Calu3 (cell line): ENCODE results near the gene ZNF664. TPM values are rescaled to one million over a fixed set of nuclear protein-coding genes. Genes with fewer than 3 reads are reported as not detected.

Experiments
- BruUV-seq: library from RNA; stranded (reverse); fragments of 400-500 nt; replicated peaks from 2 replicates; lab custom pipeline; 2021; lab: Mats Ljungman, UMichigan
- CTCF ChIA-PET: fragments of 300-600 bp; sonication (Branson Sonifier 250); formaldehyde crosslinking; loops from one replicate; lab custom pipeline; 2022; ENCODE audit warnings: antibody characterized with exemption; lab: Charles Lee
- DNase-seq: peaks from one replicate; pipeline ENCODE4 v3.0.0; 2022
- H3K27ac Mint-ChIP-seq: one replicate; pipeline ENCODE4 v1.8.0; 2022; ENCODE audit warnings: mixed read lengths; ENCODE audit not compliant: unreplicated experiment
- H3K27me3 Mint-ChIP-seq: one replicate; pipeline ENCODE4 v1.8.0; 2022; ENCODE audit warnings: mixed read lengths; ENCODE audit not compliant: unreplicated experiment
- H3K36me3 Mint-ChIP-seq: one replicate; pipeline ENCODE4 v1.8.0; 2022; ENCODE audit warnings: mild to moderate bottlenecking, moderate library complexity, mixed read lengths; ENCODE audit not compliant: insufficient read depth, unreplicated experiment
- H3K4me1 Mint-ChIP-seq: one replicate; pipeline ENCODE4 v1.8.0; 2022; ENCODE audit warnings: mild to moderate bottlenecking, low read depth, mixed read lengths; ENCODE audit not compliant: unreplicated experiment
- H3K4me3 Mint-ChIP-seq: one replicate; pipeline ENCODE4 v1.8.0; 2022; ENCODE audit warnings: mild to moderate bottlenecking, low read depth, moderate library complexity, mixed read lengths; ENCODE audit not compliant: unreplicated experiment
- H3K9me3 Mint-ChIP-seq: one replicate; pipeline ENCODE4 v1.8.0; 2022; ENCODE audit warnings: low read depth, mixed read lengths; ENCODE audit not compliant: unreplicated experiment
- CTCF ChIP-seq: fragments of 200-600 bp; IDR thresholded peaks from one replicate; pipeline ENCODE4 v1.8.0; 2022; ENCODE audit warnings: antibody characterized with exemption; ENCODE audit not compliant: unreplicated experiment
- intact Hi-C: fragments of 100-400 bp; cut with micrococcal nuclease; formaldehyde crosslinking; loops from one replicate; pipeline ENCODE4 v1.10.0; 2022; ENCODE audit not compliant: unreplicated experiment
- total RNA-seq: library from RNA; stranded (reverse); gene quantifications from 2 replicates; pipeline ENCODE4 v1.2.3, GENCODE V29; 2022

ZNF664 gene
- total RNA-seq, 1 experiment from 2014 or later = 130 TPM

- Mint-ChIP-seq H3K9me3 (no peaks in the 10 kb centered on the region), H3K4me1 (peaks cover 37% of the 10 kb centered on the region), H3K36me3 (peaks cover 21% of the 10 kb centered on the region), H3K27me3 (no peaks in the 10 kb centered on the region), H3K4me3 (no peak overlapping the region), H3K27ac (no peak overlapping the region)
- intact Hi-C loops = no loop called here
- TF ChIP-seq CTCF = no peak
- no peak for DNase-seq
- CTCF ChIA-PET = interaction anchor here (0.5 to 0.7 kb wide), 2 partner anchors 14 to 200 kb away, joined by 3 read pairs; no protein-coding TSS in a partner anchor
- BruUV-seq = no TSS peak
Measured at GRCh38 chr12:124006085-124006845, 33.2 kb downstream of the ZNF664 start.

DNA sequence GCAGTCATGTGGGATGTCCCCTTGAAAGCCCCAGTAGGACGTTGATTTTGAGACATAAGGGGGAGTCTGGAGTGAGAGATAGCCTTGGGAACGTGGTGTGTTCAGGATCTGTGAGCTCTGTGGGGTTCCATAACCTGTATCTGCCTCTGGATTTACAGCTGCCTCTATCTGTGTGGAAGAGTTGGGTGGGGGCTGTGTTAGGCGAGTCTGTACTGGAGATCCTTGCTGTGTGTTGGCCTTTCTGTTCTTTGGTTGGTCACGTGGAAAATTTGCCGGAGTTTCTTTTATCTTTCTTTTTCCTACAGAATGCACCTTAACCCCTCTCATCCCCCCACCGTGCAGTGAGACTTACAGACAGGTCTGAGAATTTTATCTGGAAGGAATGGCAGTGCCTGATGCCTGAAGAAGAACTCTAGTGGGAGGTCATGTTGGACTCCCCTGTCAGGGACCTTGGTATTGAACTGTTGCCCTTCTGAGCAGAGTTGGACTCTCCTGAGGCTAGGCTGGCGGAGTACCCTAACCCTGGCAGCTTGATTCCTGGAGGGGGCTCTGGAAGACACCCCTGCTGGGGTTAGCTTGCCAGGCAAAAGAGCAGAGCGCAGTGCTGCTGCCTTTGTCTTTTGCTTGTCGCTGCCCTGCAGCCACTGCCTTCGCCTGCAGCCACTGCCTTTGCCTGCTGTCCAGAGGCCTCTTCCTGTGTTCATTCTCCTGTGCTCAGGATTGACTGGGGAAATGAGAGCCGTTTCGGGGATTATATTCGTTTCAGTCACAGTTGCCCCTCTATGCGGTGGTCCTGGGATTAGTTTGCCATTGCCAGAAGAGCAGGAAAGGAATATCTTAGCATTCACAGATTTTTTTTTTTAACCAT lies 34.1 kb downstream of the ZNF664 start:
- Mint-ChIP-seq H3K36me3 (peaks cover 21% of the 10 kb centered on the region), H3K4me3 (peak overlapping the region; percentile 39), H3K27me3 (no peaks in the 10 kb centered on the region), H3K4me1 (peaks cover 37% of the 10 kb centered on the region), H3K9me3 (no peaks in the 10 kb centered on the region), H3K27ac (peak overlapping the region; percentile 16)
- intact Hi-C loops = no loop called here
- no TSS peak for BruUV-seq
- no peak for TF ChIP-seq CTCF
- CTCF ChIA-PET = interaction anchor here (0.7 to 1.8 kb wide), 2 partner anchors 15 to 24 kb away, joined by 3 to 7 read pairs; no protein-coding TSS in a partner anchor
- DNase-seq = no peak

- peak; percentile 77 for DNase-seq
- no peak for TF ChIP-seq CTCF
- Mint-ChIP-seq H3K4me1 (peaks cover 37% of the 10 kb centered on the region), H3K27ac (peak overlapping the region; percentile 16), H3K4me3 (peak overlapping the region; percentile 39), H3K27me3 (no peaks in the 10 kb centered on the region), H3K36me3 (peaks cover 21% of the 10 kb centered on the region), H3K9me3 (no peaks in the 10 kb centered on the region)
- no TSS peak for BruUV-seq
- CTCF ChIA-PET = interaction anchor here (0.6 to 1.8 kb wide), 3 partner anchors 9 to 589 kb away, joined by 3 to 7 read pairs (median 4); no protein-coding TSS in a partner anchor
- intact Hi-C loops = no loop called here
Measured at GRCh38 chr12:124007826-124008570, 35.0 kb downstream of the ZNF664 start.

- peaks cover 26% of the 10 kb centered on the region for H3K36me3 Mint-ChIP-seq
- H3K27ac Mint-ChIP-seq = peak overlapping the region; percentile 16
- no peak for TF ChIP-seq CTCF
- H3K9me3 Mint-ChIP-seq = no peaks in the 10 kb centered on the region
- peaks cover 37% of the 10 kb centered on the region for H3K4me1 Mint-ChIP-seq
- CTCF ChIA-PET = interaction anchor here (0.6 to 1.8 kb wide), 3 partner anchors 8 to 590 kb away, joined by 3 to 7 read pairs (median 4); no protein-coding TSS in a partner anchor
- peak overlapping the region; percentile 39 for H3K4me3 Mint-ChIP-seq
- intact Hi-C loops = no loop called here
- DNase-seq = no peak
- no TSS peak for BruUV-seq
- no peaks in the 10 kb centered on the region for H3K27me3 Mint-ChIP-seq
Measured at GRCh38 chr12:124008595-124008994, 35.6 kb downstream of the ZNF664 start.
